ENCODE results near the gene CNN2. TPM values are rescaled to one million over a fixed set of nuclear protein-coding genes. Genes with fewer than 3 reads are reported as not detected.

Gene CNN2
- total RNA-seq, 2 experiments from 2014 or later, result 307 to 318 TPM

DNA sequence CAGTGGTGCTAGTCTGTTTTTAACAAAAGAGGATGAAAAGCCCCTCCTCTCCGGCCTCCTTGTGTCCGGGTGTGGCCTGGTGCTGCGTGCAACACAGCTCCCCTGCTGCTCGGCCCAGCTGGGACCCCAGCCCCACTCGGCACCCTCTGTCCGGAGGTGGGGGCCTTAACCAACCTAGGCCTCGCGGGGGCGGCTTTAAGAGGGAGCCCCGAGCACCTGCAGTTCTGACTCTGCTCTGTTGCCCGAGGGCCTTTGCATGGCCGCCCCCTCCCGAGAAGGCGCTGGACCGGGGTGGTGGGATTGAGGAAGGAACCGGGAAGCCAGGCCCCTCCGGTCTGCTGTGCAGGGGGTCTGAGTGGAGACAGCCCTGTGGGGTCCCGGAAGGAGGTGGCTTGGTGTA lies 31.9 kb upstream of the CNN2 start:
- H3K36me3 ChIP-seq (ENCODE audit: insufficient read depth, low read length), result peaks cover 29% of the 10 kb centered on the region
- H3K4me1 Mint-ChIP-seq (ENCODE audit: low read depth), result peaks cover 13% of the 10 kb centered on the region
- intact Hi-C loops (cut with DNase I, micrococcal nuclease), result no loop called here
- no peak overlapping the region for H3K4me3 Mint-ChIP-seq
- TF ChIP-seq CTCF (IDR thresholded peaks at IDR 0.05), result no peak
- no peak overlapping the region for H3K4me3 ChIP-seq (ENCODE audit: low read length)
- H3K9me3 ChIP-seq (ENCODE audit: control insufficient read depth in 1 of 2, insufficient read depth in 1 of 2, low read length in 2 of 2), result no peaks in the 10 kb centered on the region
- H3K4me1 ChIP-seq (ENCODE audit: insufficient read depth, low read length), result peaks cover 19% of the 10 kb centered on the region
- ChIA-PET CTCF (no interaction called here), POLR2A (no interaction called here)
- no peak overlapping the region for H3K27ac Mint-ChIP-seq
- H3K27ac ChIP-seq (ENCODE audit: low read depth in 1 of 2, low read length in 2 of 2), result no peak overlapping the region
- H3K27me3 ChIP-seq (ENCODE audit: control insufficient read depth in 1 of 2, insufficient read depth in 2 of 2, low read length in 2 of 2), result peaks cover 18 to 33% of the 10 kb centered on the region in 2 experiments
- no peaks in the 10 kb centered on the region for H3K9me3 Mint-ChIP-seq
- ATAC-seq (ENCODE audit: poor library complexity) (no peak), DNase-seq (no peak)
- peaks cover 24% of the 10 kb centered on the region for H3K27me3 Mint-ChIP-seq
- peaks cover 23% of the 10 kb centered on the region for H3K36me3 Mint-ChIP-seq (ENCODE audit: low read depth)

- DNase-seq, result no peak
- Mint-ChIP-seq H3K27ac (no peak overlapping the region), H3K4me1 (ENCODE audit: low read depth) (peaks cover 13% of the 10 kb centered on the region), H3K4me3 (no peak overlapping the region), H3K27me3 (peaks cover 24% of the 10 kb centered on the region), H3K36me3 (ENCODE audit: low read depth) (peaks cover 23% of the 10 kb centered on the region), H3K9me3 (no peaks in the 10 kb centered on the region)
- ATAC-seq (ENCODE audit: poor library complexity), result no peak
- Histone ChIP-seq H3K4me3 (ENCODE audit: low read length) (no peak overlapping the region), H3K27ac (ENCODE audit: low read depth in 1 of 2, low read length in 2 of 2) (no peak overlapping the region), H3K4me1 (ENCODE audit: insufficient read depth, low read length) (peaks cover 22% of the 10 kb centered on the region), H3K36me3 (ENCODE audit: insufficient read depth, low read length) (peaks cover 28% of the 10 kb centered on the region), H3K27me3 (ENCODE audit: control insufficient read depth in 1 of 2, insufficient read depth in 2 of 2, low read length in 2 of 2) (peaks cover 20 to 36% of the 10 kb centered on the region in 2 experiments), H3K9me3 (ENCODE audit: control insufficient read depth in 1 of 2, insufficient read depth in 1 of 2, low read length in 2 of 2) (no peaks in the 10 kb centered on the region)
- ChIA-PET POLR2A (interaction anchor here (0.6 to 1.3 kb wide), 2 partner anchors 11 to 97 kb away, joined by 3 to 5 read pairs; partner anchors contain the start of gene WDR18), CTCF (interaction anchor here (1.5 kb wide), 1 partner anchor 249 kb away, joined by 3 read pairs; no protein-coding TSS in a partner anchor)
- TF ChIP-seq CTCF (IDR thresholded peaks at IDR 0.05), result no peak
- intact Hi-C loops (cut with DNase I, micrococcal nuclease), result no loop called here
Observed at GRCh38 chr19:995051-995827, 31.2 kb upstream of the CNN2 start.

DNA sequence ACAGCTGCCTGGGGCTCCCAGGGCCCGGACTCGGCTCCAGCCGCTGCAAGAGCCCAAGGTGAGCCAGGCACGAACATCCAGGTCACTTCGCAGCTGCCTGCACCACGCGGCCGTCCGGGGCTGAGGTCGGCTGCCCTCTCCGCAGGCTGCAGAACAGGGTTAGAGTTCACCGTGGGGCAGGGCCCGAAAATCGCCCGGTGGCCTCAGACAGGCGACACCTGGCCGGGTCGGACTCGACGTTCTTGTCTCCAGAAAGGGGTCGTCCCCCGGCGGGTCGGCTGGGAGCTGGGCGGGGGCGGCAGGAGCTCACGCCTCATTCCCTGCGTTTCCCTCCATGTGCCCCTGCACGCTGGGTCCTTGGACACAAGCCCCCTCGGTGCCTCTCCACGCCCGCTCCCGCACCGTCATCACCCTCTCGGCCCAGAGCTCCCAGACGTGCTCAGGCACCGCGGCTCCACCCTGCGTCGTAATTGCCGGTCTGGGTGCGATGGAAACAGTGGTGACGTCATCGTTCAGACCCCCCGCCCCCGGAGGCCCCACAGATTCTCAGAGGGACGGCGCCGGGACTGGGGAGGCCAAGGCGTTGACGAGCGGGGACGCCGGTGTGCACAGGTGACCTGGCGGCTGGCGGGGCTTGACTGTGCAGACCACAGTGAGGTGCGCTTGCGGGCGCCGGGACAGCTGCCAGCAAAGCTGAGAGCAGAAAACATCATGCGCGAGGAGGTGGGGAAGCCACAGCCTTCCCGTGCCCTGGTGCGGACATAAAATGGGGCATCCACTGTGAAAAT lies 30.2 kb upstream of the CNN2 start:
- Mint-ChIP-seq H3K36me3 (ENCODE audit: low read depth) (peaks cover 16% of the 10 kb centered on the region), H3K27me3 (peaks cover 29% of the 10 kb centered on the region), H3K9me3 (no peaks in the 10 kb centered on the region), H3K4me1 (ENCODE audit: low read depth) (peaks cover 13% of the 10 kb centered on the region), H3K27ac (peak overlapping the region; percentile 97), H3K4me3 (peak overlapping the region; percentile 83)
- CTCF ChIA-PET, result interaction anchor here (1.2 to 1.6 kb wide), 3 partner anchors 14 to 248 kb away, joined by 3 to 4 read pairs (median 3); no protein-coding TSS in a partner anchor
- Histone ChIP-seq H3K4me3 (ENCODE audit: low read length) (peak overlapping the region; percentile 46), H3K4me1 (ENCODE audit: insufficient read depth, low read length) (peaks cover 28% of the 10 kb centered on the region), H3K27me3 (ENCODE audit: control insufficient read depth in 1 of 2, insufficient read depth in 2 of 2, low read length in 2 of 2) (peaks cover 27 to 41% of the 10 kb centered on the region in 2 experiments), H3K9me3 (ENCODE audit: control insufficient read depth in 1 of 2, insufficient read depth in 1 of 2, low read length in 2 of 2) (peaks cover 0 to 6% of the 10 kb centered on the region in 2 experiments), H3K36me3 (ENCODE audit: insufficient read depth, low read length) (peaks cover 20% of the 10 kb centered on the region), H3K27ac (ENCODE audit: low read depth in 1 of 2, low read length in 2 of 2) (no peak overlapping the region)
- ATAC-seq (ENCODE audit: poor library complexity) (peak; percentile 80), DNase-seq (peak; percentile 44 to 94 (median 78))
- intact Hi-C loops (cut with DNase I, micrococcal nuclease), result no loop called here
- POLR2A ChIA-PET, result interaction anchor here (0.6 to 1.6 kb wide), 12 partner anchors 8 to 133 kb away, joined by 3 to 7 read pairs (median 4); partner anchors contain the start of genes ABCA7, ARHGAP45, RNU6-2 and WDR18
- TF ChIP-seq CTCF (IDR thresholded peaks at IDR 0.05), result no peak
